Endothelial cell of umbilical vein (primary cell): ENCODE data around the gene DGKG.

ENCODE experiments used
- CTCF ChIP-seq, 2 donors: IDR thresholded peaks; 1 replicate in 1 of 2; 2 replicates in 1 of 2; pipeline ENCODE4 v1.5.1; 2011; ENCODE audit warnings: low read length in 2 of 2, mild to moderate bottlenecking in 2 of 2, moderate library complexity in 2 of 2, control low read depth in 1 of 2, inconsistent platforms in 1 of 2, low read depth in 1 of 2; ENCODE audit not compliant: insufficient read depth in 1 of 2; ENCODE audit errors: extremely low read depth in 1 of 2
- GATA2 ChIP-seq: IDR thresholded peaks from 2 replicates; pipeline ENCODE4 v1.7.0; 2011; ENCODE audit warnings: low read depth, mild to moderate bottlenecking, moderate library complexity, mixed read lengths, low read length; ENCODE audit not compliant: insufficient read length, insufficient read depth
- TF ChIP-seq, protein P1 (sequence below): IDR thresholded peaks from 2 replicates; pipeline ENCODE4 v1.6.1; 2011; ENCODE audit not compliant: insufficient read depth, insufficient read length

- no peak for TF ChIP-seq CTCF (IDR thresholded peaks at IDR 0.05; ENCODE audit: extremely low read depth in 1 of 2, insufficient read depth in 1 of 2, low read depth in 1 of 2, low read length in 2 of 2)
- TF ChIP-seq, protein P1, sequence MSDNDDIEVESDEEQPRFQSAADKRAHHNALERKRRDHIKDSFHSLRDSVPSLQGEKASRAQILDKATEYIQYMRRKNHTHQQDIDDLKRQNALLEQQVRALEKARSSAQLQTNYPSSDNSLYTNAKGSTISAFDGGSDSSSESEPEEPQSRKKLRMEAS = no peak
- TF ChIP-seq GATA2 = no peak
Observed at GRCh38 chr3:186401556-186401955, 39.5 kb upstream of the DGKG start.
